ENCODE results near the gene MTG2.
A peak's percentile ranks its signal among the peaks of the same experiment; 100 is the strongest.

MTG2 gene

DNA sequence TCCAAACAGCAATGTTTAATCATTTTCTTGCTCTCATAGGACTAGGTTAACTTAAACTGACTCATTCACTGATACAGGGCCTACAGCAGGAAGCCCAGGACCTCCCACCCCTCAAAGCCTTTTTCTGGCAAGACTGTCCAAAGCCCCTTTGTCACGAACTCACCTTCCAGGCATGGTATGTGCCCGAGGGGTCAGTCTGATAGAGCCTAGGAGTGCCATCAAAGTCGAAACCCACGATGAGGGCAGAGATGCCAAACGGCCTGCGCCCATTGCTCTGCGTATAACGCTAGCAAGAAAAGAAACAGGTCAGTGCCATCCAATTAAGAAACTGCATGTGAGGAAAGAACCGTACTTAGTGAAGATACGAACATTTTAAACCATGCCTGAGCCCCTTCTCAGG, 43.9 kb upstream of the MTG2 start:
- Histone ChIP-seq H3K4me3 (ENCODE audit: low read length) (no peak overlapping the region), H3K9me3 (ENCODE audit: control insufficient read depth, insufficient read depth, low read length) (no peaks in the 10 kb centered on the region), H3K27me3 (ENCODE audit: control insufficient read depth, insufficient read depth, low read length) (no peaks in the 10 kb centered on the region), H3K27ac (ENCODE audit: low read length) (no peak overlapping the region), H3K36me3 (ENCODE audit: control insufficient read depth, insufficient read depth, low read length) (peaks cover 41% of the 10 kb centered on the region), H3K4me1 (ENCODE audit: control insufficient read depth, insufficient read depth, low read length) (no peaks in the 10 kb centered on the region)
- WGBS (ENCODE audit: insufficient coverage, insufficient read length): no CpG with 5 or more reads among the region's 10 CpGs
- no peak for DNase-seq (ENCODE audit: low read depth, low spot score)

DNA sequence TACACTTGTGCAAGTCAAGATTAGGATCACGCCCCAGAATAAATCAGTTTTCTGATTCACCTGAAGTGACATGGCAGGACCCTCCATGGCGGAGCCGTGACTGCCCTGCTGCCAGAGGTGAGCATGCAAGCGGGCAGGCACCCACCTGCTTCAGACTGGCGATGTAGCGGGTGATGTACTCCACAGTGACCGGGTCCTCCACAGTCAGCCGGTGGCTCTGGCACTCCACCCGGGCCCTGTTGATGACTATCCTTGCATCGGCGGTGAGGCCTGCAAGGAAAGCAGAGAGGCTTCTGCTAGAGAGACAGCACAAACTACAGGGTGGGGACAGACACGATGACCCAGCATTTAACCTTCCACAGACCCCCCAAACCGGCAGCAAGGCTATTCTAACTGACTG, 43.2 kb upstream of the MTG2 start:
- WGBS (ENCODE audit: insufficient coverage, insufficient read length): no CpG with 5 or more reads among the region's 13 CpGs
- H3K27ac ChIP-seq (ENCODE audit: low read length): no peak overlapping the region
- peaks cover 34% of the 10 kb centered on the region for H3K36me3 ChIP-seq (ENCODE audit: control insufficient read depth, insufficient read depth, low read length)
- no peak overlapping the region for H3K4me3 ChIP-seq (ENCODE audit: low read length)
- no peaks in the 10 kb centered on the region for H3K9me3 ChIP-seq (ENCODE audit: control insufficient read depth, insufficient read depth, low read length)
- no peaks in the 10 kb centered on the region for H3K27me3 ChIP-seq (ENCODE audit: control insufficient read depth, insufficient read depth, low read length)
- DNase-seq (ENCODE audit: low read depth, low spot score): no peak
- no peaks in the 10 kb centered on the region for H3K4me1 ChIP-seq (ENCODE audit: control insufficient read depth, insufficient read depth, low read length)

DNA sequence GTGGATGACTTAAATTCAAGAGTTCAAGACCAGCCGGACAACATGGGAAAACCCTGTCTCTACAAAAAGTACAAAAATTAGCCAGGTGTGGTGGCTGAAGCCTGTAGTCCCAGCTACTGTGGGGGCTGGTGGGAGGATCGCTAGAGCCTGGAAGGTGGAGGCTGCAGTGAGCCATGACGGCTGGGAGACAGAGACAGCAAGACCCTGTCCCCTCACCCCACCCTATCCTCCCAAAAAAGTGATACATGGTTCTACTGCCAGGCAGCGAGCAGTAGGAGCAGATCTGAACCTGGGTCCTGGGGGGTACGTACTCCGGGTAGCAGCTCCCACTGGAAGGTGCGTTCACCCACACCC, 41.8 kb upstream of the MTG2 start:
- Histone ChIP-seq H3K4me1 (ENCODE audit: control insufficient read depth, insufficient read depth, low read length) (no peaks in the 10 kb centered on the region), H3K9me3 (ENCODE audit: control insufficient read depth, insufficient read depth, low read length) (no peaks in the 10 kb centered on the region), H3K36me3 (ENCODE audit: control insufficient read depth, insufficient read depth, low read length) (peaks cover 22% of the 10 kb centered on the region), H3K27ac (ENCODE audit: low read length) (no peak overlapping the region), H3K27me3 (ENCODE audit: control insufficient read depth, insufficient read depth, low read length) (no peaks in the 10 kb centered on the region), H3K4me3 (ENCODE audit: low read length) (no peak overlapping the region)
- no peak for DNase-seq (ENCODE audit: low read depth, low spot score)
- no CpG with 5 or more reads among the region's 7 CpGs for whole genome bisulfite sequencing (ENCODE audit: insufficient coverage, insufficient read length)

DNA sequence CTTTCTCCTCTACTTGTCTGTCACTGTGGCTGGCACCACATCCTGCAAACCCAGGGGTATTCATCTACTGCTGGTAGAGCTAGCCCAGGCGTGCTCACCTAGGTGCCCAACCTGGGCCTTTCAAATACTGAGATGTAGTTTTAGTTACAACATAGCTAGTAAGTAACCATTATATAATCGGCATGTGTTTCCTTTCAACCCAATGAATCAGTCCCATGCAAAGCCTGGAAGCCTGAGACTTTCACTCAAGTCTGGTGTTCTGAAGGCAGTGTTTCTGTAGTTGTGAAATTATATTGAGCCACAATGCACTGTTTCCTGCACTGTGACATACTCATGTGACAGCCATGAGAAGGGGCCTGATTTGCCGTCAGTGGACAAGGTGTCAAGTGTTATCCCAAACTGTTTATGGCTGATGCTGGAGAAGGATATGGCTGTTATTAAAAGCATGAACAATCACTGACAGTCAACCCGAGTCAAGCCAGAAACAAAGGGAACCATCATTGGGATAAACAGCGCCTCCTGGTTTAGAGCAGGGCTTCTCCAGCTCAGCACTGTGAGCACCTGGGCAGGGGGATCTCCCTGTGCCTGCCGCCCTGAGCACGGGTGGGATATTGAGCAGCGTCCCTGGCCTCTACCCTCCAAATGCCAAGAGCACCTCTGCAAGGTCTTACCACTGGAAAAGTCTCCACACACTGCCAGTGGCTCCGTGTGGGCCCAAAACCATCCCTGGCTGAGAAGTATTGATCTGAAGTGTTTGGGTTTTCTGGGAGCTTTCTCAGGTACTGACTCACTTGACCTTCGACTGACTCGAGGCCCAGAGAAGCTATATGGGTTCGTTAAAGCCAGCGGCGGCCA, 41.2 kb upstream of the MTG2 start:
- Histone ChIP-seq H3K4me1 (ENCODE audit: control insufficient read depth, insufficient read depth, low read length) (0 out of 2 replicates have a peak, but pooled peaks cover 1% of the 10 kb centered on the region), H3K27me3 (ENCODE audit: control insufficient read depth, insufficient read depth, low read length) (no peaks in the 10 kb centered on the region), H3K4me3 (ENCODE audit: low read length) (peak overlapping the region; percentile 96; the same call in 1 of the 2 replicates), H3K27ac (ENCODE audit: low read length) (no peak overlapping the region), H3K9me3 (ENCODE audit: control insufficient read depth, insufficient read depth, low read length) (no peaks in the 10 kb centered on the region), H3K36me3 (ENCODE audit: control insufficient read depth, insufficient read depth, low read length) (peaks cover 22% of the 10 kb centered on the region)
- no CpG with 5 or more reads among the region's 14 CpGs for WGBS (ENCODE audit: insufficient coverage, insufficient read length)
- no peak for DNase-seq (ENCODE audit: low read depth, low spot score)

DNA sequence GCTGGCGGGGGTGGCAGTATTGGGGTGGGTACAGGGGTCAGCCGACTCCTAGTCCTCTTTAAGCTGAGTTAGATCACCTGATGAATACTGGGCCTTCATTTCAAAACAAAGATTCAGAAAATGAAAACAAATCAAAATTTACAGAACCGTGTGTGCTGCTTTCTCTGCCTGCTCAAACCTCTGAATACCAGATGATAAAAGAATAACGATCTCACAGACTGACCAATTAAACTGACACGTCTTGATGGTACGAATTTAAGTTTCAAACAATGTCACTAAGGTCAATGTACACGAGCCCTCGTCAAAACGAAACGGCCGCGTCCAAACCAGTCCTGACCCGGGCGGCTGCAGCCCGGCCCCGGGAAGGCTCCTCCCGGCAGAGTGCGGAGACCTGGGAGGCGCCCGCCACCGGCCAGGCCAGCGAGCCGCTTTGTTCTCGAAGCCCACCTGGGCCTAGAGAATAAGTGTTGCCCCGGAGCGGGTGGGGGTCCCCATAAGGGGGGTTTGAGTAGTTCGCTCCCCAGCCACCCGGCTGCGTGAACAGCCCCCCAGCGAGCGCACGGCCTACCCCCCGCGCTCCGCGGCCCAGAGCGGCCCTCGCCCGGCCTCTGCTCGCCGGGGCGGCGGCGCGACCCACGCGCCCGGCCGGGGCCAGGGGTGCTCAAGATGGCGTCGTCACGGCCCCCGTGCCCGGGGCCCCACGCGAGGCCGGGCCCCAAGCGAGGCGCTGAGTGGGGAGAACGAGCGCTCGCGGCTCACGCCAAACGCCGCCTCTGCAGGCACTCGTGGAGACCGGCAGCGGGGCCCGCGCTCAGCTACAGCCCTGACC, 40.4 kb upstream of the MTG2 start:
- H3K27me3 ChIP-seq (ENCODE audit: control insufficient read depth, insufficient read depth, low read length): no peaks in the 10 kb centered on the region
- peaks cover 16% of the 10 kb centered on the region for H3K36me3 ChIP-seq (ENCODE audit: control insufficient read depth, insufficient read depth, low read length)
- H3K27ac ChIP-seq (ENCODE audit: low read length): no peak overlapping the region
- no peaks in the 10 kb centered on the region for H3K9me3 ChIP-seq (ENCODE audit: control insufficient read depth, insufficient read depth, low read length)
- no peak for DNase-seq (ENCODE audit: low read depth, low spot score)
- no CpG with 5 or more reads among the region's 71 CpGs for WGBS (ENCODE audit: insufficient coverage, insufficient read length)
- H3K4me1 ChIP-seq (ENCODE audit: control insufficient read depth, insufficient read depth, low read length): 0 out of 2 replicates have a peak, but pooled peaks cover 1% of the 10 kb centered on the region
- peak overlapping the region; percentile 96 for H3K4me3 ChIP-seq (ENCODE audit: low read length)

DNA sequence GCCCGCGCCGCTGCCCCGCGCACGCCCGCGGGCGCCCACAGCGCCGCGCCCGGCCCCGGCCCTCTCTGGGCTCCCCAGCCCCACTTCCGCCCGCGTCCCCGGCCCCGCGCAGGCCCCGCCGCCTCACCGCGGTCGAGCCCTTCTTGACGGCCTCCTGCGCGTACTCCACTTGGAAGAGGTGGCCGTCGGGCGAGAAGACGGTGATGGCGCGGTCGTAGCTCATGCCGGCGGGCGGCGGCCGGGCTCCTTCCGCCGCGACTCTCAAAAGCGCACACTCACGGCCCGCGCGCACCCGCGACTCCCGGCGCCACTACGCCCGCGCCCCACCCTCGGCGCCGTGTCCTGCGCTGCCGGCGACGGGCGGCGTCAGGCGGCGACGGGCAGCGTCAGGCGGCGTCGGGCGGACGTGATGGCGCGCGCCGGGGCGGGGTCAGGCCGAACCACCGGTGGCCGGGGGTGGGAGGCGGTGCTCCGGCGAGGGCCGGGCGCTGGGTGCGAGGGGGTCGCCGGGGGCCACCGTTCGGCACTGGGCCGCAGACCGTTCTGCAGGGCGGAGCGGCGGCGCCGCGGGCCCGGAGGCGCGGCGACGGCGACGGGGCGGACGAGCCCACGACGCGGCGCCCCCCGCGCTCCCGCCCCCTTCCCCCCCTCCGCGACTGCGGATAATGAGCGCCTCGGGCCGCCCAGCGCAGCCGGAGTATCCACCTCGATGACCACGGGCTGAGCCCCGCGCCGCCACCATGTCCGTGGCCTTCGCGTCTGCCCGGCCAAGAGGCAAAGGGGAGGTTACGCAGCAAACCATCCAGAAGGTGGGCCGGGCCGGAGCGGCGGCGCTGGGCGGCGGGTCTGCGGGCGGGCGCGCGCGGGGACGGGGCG, 39.5 kb upstream of the MTG2 start, which contains the start of the genes PSMA7 and SS18L1:
TSS of gene PSMA7 (minus strand) at position 314 of the 876 bp plus-strand sequence. CDS start at position 223, 91 bp downstream.
TSS of gene SS18L1 (plus strand) at position 689 of the 876 bp plus-strand sequence. CDS start at position 741, 52 bp downstream.
- Histone ChIP-seq H3K36me3 (ENCODE audit: control insufficient read depth, insufficient read depth, low read length) (peaks cover 7% of the 10 kb centered on the region), H3K27me3 (ENCODE audit: control insufficient read depth, insufficient read depth, low read length) (no peaks in the 10 kb centered on the region), H3K4me1 (ENCODE audit: control insufficient read depth, insufficient read depth, low read length) (0 out of 2 replicates have a peak, but pooled peaks cover 1% of the 10 kb centered on the region), H3K9me3 (ENCODE audit: control insufficient read depth, insufficient read depth, low read length) (no peaks in the 10 kb centered on the region), H3K4me3 (ENCODE audit: low read length) (peak within 1 kb of the TSS; percentile 96), H3K27ac (ENCODE audit: low read length) (no peak within 1 kb of the TSS)
- DNase-seq (ENCODE audit: low read depth, low spot score): no peak
- no CpG with 5 or more reads among the region's 148 CpGs for WGBS (ENCODE audit: insufficient coverage, insufficient read length)

DNA sequence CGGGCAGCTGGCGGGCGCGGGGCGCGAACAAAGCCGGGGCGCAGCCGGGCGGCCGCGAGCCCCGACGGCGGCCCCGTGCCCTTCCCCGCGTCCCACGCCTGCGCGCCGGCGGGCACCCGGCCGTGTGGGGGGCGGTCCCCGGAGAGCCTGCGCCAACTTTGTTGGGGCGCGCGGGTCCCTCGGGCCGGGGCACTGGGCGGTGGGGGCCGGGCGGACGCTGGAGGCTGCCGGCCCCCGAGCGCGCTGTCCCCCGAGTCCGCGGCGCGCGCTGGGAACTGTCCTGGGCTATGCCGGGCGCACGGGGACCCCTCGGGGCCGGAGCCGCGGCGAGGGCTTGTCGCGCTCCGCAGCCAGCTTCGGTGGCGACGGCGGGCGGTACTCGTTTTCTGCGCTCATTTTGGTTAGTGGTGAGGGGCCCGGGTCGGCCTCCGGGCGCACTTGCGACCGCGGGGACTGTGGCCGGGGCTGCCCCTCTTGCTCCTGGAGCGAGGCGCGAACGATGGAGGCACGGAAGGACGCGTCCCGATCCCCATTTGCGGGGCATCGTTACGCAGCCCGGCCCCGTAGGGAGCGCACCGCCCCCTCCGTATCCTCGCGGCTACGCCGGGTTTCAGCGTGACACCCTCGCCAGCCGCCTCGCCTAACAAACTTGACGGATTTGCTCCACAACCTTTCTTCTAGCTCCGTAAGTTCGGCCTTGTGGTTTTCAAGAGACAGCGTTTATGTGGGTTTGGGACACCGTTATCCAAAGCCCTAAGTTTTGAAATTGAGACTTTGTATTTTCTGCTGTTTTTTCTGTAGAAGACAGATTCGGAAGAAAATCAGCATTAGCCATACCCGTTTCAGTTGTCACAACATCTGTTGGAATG, 38.6 kb upstream of the MTG2 start:
- Histone ChIP-seq H3K4me3 (ENCODE audit: low read length) (peak overlapping the region; percentile 96), H3K27ac (ENCODE audit: low read length) (no peak overlapping the region), H3K36me3 (ENCODE audit: control insufficient read depth, insufficient read depth, low read length) (peaks cover 7% of the 10 kb centered on the region), H3K9me3 (ENCODE audit: control insufficient read depth, insufficient read depth, low read length) (no peaks in the 10 kb centered on the region), H3K27me3 (ENCODE audit: control insufficient read depth, insufficient read depth, low read length) (no peaks in the 10 kb centered on the region), H3K4me1 (ENCODE audit: control insufficient read depth, insufficient read depth, low read length) (peaks cover 5% of the 10 kb centered on the region; the same call in 1 of the 2 replicates)
- no peak for DNase-seq (ENCODE audit: low read depth, low spot score)
- no CpG with 5 or more reads among the region's 104 CpGs for WGBS (ENCODE audit: insufficient coverage, insufficient read length)

DNA sequence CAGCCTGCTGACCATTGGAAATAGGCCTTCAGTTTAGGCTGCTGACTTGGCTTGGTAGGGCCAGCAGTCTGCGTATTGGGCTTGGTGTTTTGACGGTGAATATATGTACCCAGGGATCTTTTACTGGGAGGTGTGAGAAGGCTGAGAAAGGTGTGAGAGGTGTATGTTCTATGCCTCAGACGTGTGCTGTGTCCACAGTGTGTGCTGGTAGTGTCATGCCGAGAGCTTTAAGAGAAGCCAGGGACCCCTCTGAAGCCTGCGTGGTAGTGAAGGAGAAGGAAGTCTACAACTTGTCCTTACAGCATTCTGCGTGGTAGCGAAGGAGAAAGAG, 37.2 kb upstream of the MTG2 start:
- Histone ChIP-seq H3K4me3 (ENCODE audit: low read length) (no peak overlapping the region), H3K9me3 (ENCODE audit: control insufficient read depth, insufficient read depth, low read length) (no peaks in the 10 kb centered on the region), H3K27ac (ENCODE audit: low read length) (no peak overlapping the region), H3K27me3 (ENCODE audit: control insufficient read depth, insufficient read depth, low read length) (no peaks in the 10 kb centered on the region), H3K36me3 (ENCODE audit: control insufficient read depth, insufficient read depth, low read length) (no peaks in the 10 kb centered on the region), H3K4me1 (ENCODE audit: control insufficient read depth, insufficient read depth, low read length) (peaks cover 7% of the 10 kb centered on the region)
- no peak for DNase-seq (ENCODE audit: low read depth, low spot score)
- WGBS (ENCODE audit: insufficient coverage, insufficient read length): no CpG with 5 or more reads among the region's 7 CpGs

DNA sequence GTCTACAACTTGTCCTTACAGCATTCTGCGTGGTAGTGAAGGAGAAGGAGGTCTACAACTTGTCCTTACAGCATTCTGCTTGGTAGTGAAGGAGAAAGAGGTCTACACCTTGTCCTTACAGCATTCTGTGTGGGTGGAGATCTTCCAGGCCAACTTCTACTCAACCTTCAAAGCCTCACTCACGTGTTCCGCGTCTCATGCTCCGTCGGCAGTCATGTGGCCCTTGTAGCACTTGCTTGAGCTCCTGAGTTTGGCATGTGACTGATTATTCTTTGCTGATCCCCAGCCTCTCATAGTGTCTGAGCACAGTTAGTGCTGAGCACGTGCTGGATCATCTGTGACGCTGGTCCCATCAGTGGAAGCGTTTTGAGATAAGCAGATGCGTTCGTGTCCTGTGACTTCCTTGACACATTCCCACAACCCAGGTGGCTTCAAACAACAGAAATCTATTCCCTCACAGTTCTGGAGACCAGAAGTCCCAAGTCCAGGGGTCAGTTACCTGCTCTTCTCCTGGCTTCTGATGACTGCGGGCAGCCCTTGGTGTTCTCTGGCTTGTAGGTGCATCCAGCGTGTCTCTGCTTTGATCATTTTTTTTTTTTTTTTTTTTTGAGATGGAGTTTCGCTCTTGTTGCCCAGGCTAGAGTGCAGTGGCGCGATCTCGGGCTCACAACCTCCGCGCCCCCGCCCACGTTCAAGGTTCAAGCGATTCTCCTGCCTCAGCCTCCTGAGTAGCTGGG, 36.6 kb upstream of the MTG2 start:
- no peak for DNase-seq (ENCODE audit: low read depth, low spot score)
- H3K9me3 ChIP-seq (ENCODE audit: control insufficient read depth, insufficient read depth, low read length): no peaks in the 10 kb centered on the region
- no peaks in the 10 kb centered on the region for H3K36me3 ChIP-seq (ENCODE audit: control insufficient read depth, insufficient read depth, low read length)
- peaks cover 7% of the 10 kb centered on the region for H3K4me1 ChIP-seq (ENCODE audit: control insufficient read depth, insufficient read depth, low read length)
- H3K4me3 ChIP-seq (ENCODE audit: low read length): no peak overlapping the region
- WGBS (ENCODE audit: insufficient coverage, insufficient read length): no CpG with 5 or more reads among the region's 22 CpGs
- H3K27me3 ChIP-seq (ENCODE audit: control insufficient read depth, insufficient read depth, low read length): no peaks in the 10 kb centered on the region
- no peak overlapping the region for H3K27ac ChIP-seq (ENCODE audit: low read length)

All from iPS DF 6.9 (cell line).